ENCODE data around the gene SLC25A3. TPM values are rescaled to one million over a fixed set of nuclear protein-coding genes. Genes with fewer than 3 reads are reported as not detected.
"Not testable (repeated sequence)": the region's sequence is repeated elsewhere in the genome, so short reads cannot be mapped to it uniquely, and the experiment has no call there.

SLC25A3 gene
- total RNA-seq, 1 donor from 2014 or later = 281 TPM

- no peak for DNase-seq (ENCODE audit: extremely low spot score in 2 of 2)
- H3K27me3 ChIP-seq = no peaks in the 10 kb centered on the region
- H3K4me1 ChIP-seq = no peaks in the 10 kb centered on the region
- intact Hi-C loops (cut with DNase I) = no loop called here
- H3K36me3 ChIP-seq = peaks cover 0 to 25% of the 10 kb centered on the region in 2 donors
- no peak overlapping the region for H3K4me3 ChIP-seq
- TF ChIP-seq POLR2A (IDR thresholded peaks at IDR 0.05) = no peak
- no peak for TF ChIP-seq POLR2AphosphoS5 (IDR thresholded peaks at IDR 0.05; ENCODE audit: insufficient read depth in 1 of 2, low read depth in 1 of 2)
- no peak for TF ChIP-seq CTCF (IDR thresholded peaks at IDR 0.05)
- no peak overlapping the region for H3K27ac ChIP-seq
- no peaks in the 10 kb centered on the region for H3K9me3 ChIP-seq
Observed at GRCh38 chr12:98551787-98552186, 41.7 kb upstream of the SLC25A3 start.

GRCh38 chr12:98558097-98558496 lies 35.4 kb upstream of the SLC25A3 start:
- H3K36me3 ChIP-seq, H3K9me3 ChIP-seq: not testable (repeated sequence)

GRCh38 chr12:98559666-98560065 lies 33.8 kb upstream of the SLC25A3 start:
- H3K27me3 ChIP-seq = no peaks in the 10 kb centered on the region
- no peaks in the 10 kb centered on the region for H3K9me3 ChIP-seq
- H3K4me1 ChIP-seq = no peaks in the 10 kb centered on the region
- DNase-seq (ENCODE audit: extremely low spot score in 2 of 2) = no peak
- intact Hi-C loops (cut with DNase I) = loop anchor here (10.0 kb wide), 1 partner anchor 95 kb away; no protein-coding TSS in a partner anchor
- H3K4me3 ChIP-seq = no peak overlapping the region
- H3K36me3 ChIP-seq = no peaks in the 10 kb centered on the region
- no peak overlapping the region for H3K27ac ChIP-seq
- TF ChIP-seq CTCF (IDR thresholded peaks at IDR 0.05) (no peak), POLR2AphosphoS5 (IDR thresholded peaks at IDR 0.05; ENCODE audit: insufficient read depth in 1 of 2, low read depth in 1 of 2) (no peak), POLR2A (IDR thresholded peaks at IDR 0.05) (no peak)

More at GRCh38 chr12:98558097-98558496, 35.4 kb upstream of the SLC25A3 start:
- intact Hi-C loops (cut with DNase I); DNase-seq (ENCODE audit: extremely low spot score in 2 of 2); H3K27ac ChIP-seq; H3K4me3 ChIP-seq; H3K4me1 ChIP-seq; H3K27me3 ChIP-seq: not testable (repeated sequence)

- no peaks in the 10 kb centered on the region for H3K4me1 ChIP-seq
- no peaks in the 10 kb centered on the region for H3K36me3 ChIP-seq
- H3K27me3 ChIP-seq = no peaks in the 10 kb centered on the region
- no peak overlapping the region for H3K4me3 ChIP-seq
- intact Hi-C loops (cut with DNase I) = loop anchor here (10.0 kb wide), 1 partner anchor 93 kb away; no protein-coding TSS in a partner anchor
- no peak for DNase-seq (ENCODE audit: extremely low spot score in 2 of 2)
- H3K9me3 ChIP-seq = no peaks in the 10 kb centered on the region
- no peak overlapping the region for H3K27ac ChIP-seq
- TF ChIP-seq POLR2AphosphoS5 (IDR thresholded peaks at IDR 0.05; ENCODE audit: insufficient read depth in 1 of 2, low read depth in 1 of 2) = no peak
- no peak for TF ChIP-seq POLR2A (IDR thresholded peaks at IDR 0.05)
- TF ChIP-seq CTCF (IDR thresholded peaks at IDR 0.05) = no peak
Observed at GRCh38 chr12:98561846-98562245, 31.6 kb upstream of the SLC25A3 start.

GRCh38 chr12:98572010-98572409 lies 21.5 kb upstream of the SLC25A3 start:
- DNase-seq (ENCODE audit: extremely low spot score in 2 of 2) = no peak
- Histone ChIP-seq H3K27ac (no peak overlapping the region), H3K4me1 (no peaks in the 10 kb centered on the region), H3K36me3 (no peaks in the 10 kb centered on the region), H3K9me3 (no peaks in the 10 kb centered on the region), H3K4me3 (no peak overlapping the region), H3K27me3 (no peaks in the 10 kb centered on the region)
- no peak for TF ChIP-seq POLR2AphosphoS5 (IDR thresholded peaks at IDR 0.05; ENCODE audit: insufficient read depth in 1 of 2, low read depth in 1 of 2)
- TF ChIP-seq POLR2A (IDR thresholded peaks at IDR 0.05) = no peak
- no peak for TF ChIP-seq CTCF (IDR thresholded peaks at IDR 0.05)
- intact Hi-C loops (cut with DNase I) = no loop called here
